C4-2B (cell line): ENCODE data around the gene CATSPERB.

Experiments
- H3K27ac ChIP-seq: fragments of 450-650 bp; 2 replicates; pipeline ENCODE4 v1.5.1; 2017
- ZFX ChIP-seq: fragments of 450-650 bp; IDR thresholded peaks from 2 replicates; pipeline ENCODE4 v1.6.1; 2017
- TF ChIP-seq, protein P1 (sequence below): fragments of 450-650 bp; conservative IDR thresholded peaks from 2 replicates; pipeline ENCODE4 v1.5.1; 2017; ENCODE audit warnings: mild to moderate bottlenecking

The CATSPERB gene, protein sequence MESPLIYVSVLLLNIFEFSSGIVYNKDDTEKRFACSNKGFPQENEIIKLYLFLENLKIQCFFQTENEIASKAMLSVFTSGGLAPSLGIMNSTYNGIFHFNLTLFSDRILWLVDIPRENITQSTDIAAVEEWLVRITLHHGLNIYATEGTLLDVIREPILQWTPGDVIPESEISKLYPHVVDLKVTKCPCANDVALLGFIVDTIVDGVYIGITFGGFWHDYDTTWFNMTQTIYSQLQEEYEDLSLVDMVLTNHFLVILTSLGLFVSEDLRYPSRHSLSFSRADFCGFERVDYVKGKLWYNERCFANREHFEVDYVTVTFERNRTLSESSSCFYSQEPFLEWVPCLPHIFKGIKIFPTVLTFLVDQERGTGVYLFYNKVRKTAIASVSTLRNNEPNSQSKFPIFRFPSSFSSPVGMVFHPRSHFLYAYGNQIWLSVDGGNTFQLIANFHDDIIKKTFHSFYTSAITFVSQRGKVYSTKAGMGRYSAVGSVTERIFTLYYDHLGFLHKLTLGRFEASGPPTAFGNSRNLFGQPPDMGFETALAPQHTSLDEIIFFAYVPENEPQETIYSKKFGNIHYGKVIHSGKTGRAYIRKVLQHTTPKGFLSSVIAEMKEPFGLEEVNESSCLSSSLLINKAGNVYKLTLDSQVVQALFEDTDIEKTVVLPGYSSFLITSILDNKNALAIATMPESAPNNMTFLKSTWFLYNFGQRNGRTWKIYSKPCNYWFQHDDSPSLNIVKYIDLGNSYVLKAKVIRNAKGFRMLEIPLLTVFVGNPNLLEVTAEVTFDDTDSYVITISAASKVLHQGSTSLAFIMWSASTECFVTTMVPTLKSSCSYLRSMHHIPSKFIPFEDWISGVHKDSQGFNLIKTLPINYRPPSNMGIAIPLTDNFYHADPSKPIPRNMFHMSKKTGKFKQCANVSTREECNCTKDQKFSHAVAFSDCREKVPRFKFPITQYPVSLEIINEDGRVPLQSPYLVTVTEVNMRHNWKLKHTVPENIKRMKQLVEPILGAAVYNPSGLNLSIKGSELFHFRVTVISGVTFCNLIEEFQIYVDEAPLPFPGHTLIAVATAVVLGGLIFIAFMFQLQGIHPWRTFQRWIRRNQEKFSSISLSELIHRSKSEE

DNA sequence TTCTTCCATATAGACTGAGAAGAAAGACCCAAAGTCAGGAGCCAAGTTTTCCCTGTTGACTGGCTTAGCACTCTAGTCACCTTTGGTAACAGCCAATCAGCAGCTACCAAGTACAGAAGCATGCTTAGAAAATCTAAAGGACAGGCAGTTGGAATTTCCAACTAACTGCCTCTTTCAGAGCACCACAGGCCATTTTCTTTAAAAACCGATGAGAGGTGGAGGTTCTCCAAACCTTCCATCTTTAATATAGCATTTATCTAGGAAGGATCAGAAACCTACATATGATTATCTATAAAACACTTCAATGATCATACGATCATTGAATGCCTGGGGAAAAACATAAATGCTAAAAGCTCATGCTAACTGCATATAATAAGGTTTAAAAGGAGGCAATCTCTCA, at the start of gene CATSPERB:
CATSPERB (minus strand) TSS at position 101 of the 400 bp plus-strand sequence. CDS start 2,607 bp downstream, outside the sequence.
- no peak within 1 kb of the TSS for H3K27ac ChIP-seq
- no peak for TF ChIP-seq ZFX

DNA sequence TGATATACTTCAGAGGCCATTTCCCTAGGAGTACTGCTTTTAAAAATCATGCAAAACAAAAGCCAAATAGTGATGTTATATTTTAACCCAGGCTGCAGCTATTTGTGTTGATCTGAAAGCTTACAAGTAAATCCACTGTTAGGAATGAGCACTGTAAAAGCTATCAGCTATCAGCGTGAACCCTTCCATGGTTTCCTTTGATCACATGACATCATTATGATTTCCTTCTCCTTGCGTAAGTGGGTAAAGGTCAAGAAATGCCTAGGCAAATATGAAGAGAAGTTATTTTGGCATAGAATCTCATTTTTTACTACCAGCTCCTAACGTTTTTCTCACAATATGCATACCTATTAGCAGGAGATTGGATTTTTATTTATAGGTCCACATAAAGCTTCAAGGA, 48.6 kb upstream of the CATSPERB start:
- TF ChIP-seq ZFX: no peak
- H3K27ac ChIP-seq: no peak overlapping the region

DNA sequence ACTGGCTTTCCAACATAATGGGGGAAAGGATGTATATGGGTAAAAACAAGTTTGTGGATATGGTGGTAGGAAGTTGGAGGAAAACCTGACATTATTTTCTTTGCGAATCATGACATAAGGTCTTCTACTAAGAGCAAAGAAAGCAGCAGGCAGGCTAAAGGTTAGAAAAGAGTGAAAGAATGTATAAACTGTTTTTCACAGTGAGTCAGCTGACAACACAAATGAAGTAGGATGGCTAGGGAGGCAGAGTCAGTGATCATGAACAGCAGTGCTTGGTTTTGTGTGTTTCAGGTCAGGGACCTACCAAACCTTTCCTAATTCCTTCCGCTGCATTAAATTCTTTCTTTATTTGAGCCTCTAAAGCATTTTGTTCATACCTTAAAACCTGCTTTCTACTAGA, 46.3 kb upstream of the CATSPERB start:
- H3K27ac ChIP-seq: no peak overlapping the region
- TF ChIP-seq, protein P1, sequence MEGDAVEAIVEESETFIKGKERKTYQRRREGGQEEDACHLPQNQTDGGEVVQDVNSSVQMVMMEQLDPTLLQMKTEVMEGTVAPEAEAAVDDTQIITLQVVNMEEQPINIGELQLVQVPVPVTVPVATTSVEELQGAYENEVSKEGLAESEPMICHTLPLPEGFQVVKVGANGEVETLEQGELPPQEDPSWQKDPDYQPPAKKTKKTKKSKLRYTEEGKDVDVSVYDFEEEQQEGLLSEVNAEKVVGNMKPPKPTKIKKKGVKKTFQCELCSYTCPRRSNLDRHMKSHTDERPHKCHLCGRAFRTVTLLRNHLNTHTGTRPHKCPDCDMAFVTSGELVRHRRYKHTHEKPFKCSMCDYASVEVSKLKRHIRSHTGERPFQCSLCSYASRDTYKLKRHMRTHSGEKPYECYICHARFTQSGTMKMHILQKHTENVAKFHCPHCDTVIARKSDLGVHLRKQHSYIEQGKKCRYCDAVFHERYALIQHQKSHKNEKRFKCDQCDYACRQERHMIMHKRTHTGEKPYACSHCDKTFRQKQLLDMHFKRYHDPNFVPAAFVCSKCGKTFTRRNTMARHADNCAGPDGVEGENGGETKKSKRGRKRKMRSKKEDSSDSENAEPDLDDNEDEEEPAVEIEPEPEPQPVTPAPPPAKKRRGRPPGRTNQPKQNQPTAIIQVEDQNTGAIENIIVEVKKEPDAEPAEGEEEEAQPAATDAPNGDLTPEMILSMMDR: no peak
- TF ChIP-seq ZFX: no peak

DNA sequence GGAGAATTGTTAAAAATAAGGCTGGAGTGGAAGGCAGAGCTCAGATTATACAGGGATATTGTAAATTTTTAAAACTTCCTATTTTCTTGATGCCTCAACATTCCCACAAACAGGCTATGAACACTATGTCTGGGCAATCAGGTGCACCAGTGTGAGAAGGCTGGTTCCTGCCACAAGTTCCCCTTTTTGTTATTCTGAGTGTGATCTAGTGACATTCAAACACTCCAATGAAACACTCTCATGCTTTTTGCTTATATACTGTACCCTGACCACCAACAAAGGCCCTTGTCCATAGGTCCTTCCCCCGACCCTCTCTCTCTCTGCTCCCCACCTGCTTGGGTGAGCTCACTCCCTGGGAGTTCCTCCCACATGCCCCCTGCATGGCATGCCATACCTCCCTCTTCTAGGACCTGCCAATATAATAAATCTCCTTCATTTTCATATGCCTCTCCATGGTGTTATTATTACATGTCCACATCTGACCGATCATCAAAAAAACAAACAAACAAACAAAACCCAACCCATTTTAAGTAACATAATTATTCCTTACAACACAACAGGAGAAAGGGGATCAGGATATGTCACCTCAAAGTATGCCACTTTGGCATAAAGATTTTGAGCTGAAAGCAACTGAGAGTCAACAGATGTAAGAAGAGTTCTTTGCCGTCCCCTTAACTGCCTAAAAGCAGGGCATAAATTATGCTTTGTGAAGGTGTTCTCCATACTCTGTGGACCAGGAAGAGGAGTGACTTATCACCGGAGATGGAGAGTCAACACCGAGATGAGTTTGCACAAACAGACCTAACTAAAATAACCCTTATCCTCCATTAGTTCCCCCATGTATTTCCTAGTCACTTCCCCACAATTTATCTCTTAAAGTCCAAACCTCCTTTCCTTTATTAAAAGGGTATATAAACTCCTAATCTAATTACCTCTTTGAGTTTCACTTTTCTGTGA, 42.5 kb upstream of the CATSPERB start:
- H3K27ac ChIP-seq: no peak overlapping the region
- TF ChIP-seq, protein P1: no peak
- TF ChIP-seq ZFX: no peak

DNA sequence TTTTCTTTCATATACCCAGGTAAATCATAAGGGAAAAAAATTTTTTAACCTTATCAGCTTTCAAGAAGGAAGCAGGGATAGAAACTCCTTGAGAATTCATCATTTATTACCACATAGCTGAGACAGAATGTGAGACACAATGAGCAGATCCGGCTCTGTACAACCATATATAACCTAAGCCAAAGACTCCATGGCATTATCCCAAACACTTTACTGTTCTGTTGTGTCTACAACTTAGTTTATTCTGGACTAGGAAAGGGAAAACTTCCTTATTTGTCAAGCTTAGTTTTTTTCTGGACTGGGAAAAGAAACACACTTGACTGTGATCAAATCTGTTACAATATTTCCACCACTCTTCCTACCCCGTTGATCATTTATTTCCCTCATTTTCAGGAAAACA, 38.3 kb upstream of the CATSPERB start:
- H3K27ac ChIP-seq: peak overlapping the region; percentile 78
- TF ChIP-seq, protein P1: no peak
- no peak for TF ChIP-seq ZFX

DNA sequence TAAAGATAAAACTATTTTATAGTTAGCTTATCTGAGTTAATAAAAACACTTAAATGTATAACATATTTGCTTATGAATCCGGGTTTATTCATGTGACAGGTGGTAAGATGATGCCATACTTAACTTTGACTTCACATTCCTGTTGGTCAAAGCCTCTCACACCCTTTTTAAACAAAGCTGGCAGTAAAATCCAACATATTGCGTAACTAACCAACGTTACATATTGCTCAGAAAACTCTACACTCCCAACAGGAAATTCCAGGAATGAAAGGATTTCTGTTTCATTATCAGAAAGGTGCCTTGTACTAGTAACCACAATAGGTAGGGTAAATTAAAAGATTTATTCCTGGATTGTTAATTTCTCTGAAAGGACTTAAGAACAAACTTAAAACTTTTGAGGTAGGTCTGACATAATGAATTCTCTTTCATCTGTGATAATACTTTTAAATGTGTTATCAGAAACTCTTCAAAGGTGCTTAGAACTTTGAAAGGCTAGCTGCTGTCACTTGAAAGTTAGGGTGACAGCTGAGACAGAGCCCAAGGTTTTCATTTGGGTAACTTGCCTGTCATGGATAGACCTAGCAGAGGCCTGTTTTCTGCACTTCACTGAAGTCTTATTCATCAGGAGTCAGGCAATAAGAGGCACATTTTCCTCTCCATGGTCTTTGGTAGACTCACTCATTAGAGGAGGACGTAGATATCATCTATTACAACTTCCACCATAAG, 23.8 kb upstream of the CATSPERB start:
- TF ChIP-seq, protein P1: no peak
- TF ChIP-seq ZFX: no peak
- H3K27ac ChIP-seq: peak overlapping the region; percentile 48; the same call in 1 of the 2 replicates

DNA sequence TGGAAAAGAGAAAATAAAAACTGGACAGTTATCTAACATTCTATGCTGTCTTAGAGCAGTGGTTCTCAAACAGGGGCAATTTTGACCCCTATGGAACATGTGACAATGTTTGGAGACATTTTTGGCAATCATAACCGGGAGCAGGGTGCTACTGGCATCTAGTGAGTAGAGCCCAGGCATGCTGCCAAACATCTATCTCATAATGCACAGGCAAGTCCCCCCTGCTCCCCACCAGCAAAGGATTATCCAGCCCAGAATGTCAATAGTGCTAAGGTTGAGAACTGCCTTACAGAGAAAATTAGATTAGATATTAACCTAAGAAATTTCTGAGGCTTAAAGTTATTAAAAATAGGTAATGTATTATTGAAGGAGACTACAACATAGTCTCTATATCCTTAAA, 22.9 kb upstream of the CATSPERB start:
- peak overlapping the region; percentile 23; the same call in 1 of the 2 replicates for H3K27ac ChIP-seq
- TF ChIP-seq ZFX: no peak
- TF ChIP-seq, protein P1: no peak
